Right hindlimb (tissue), 1 donor: ENCODE data around the gene COL27A1.

ENCODE experiments used
- DNase-seq: peaks from one replicate; pipeline ENCODE4 v3.0.0-alpha.2; 2018

COL27A1 gene

DNA sequence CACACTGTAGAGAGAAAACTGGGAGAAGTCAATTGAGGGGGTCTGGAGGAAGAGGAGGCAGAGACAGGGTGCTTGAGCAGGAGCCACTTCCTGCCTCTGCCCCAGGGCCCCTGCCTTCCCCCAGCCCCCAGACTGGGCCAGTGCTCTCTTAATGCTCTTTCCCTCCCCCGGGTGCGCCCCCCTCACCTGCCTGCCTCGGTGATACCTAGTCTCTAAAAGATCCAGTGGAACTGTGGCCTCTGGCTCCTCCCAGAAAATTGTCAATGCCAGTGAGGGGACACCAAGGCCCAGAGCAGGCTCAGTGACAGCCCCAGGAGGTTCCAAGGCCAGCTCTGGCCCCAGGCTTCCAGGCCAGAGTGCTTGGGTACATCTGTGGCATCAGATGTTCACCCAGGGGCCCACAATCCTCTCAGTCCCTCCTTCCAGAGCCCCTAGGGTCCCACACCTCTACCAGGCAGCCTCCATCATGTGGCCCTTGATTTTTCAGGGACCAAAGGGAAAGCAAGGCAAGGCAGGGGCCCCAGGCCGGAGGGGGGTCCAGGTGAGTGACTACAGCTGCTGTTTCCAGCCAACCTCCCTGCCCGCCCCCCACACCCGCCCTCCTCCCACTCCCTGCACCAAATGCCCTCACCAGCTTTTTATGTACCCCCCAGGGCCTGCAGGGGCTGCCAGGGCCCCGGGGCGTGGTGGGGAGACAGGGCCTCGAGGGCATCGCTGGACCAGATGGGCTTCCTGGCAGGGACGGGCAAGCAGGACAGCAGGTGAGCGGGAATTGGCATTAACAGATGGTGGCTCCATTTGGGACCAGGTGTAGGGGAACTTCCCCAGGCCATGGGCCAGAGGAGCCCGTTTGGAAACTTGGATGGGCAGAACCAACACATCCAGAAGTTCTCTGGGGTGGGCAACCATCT is 134.5 kb downstream of the COL27A1 start:
- DNase-seq = peak; percentile 28

DNA sequence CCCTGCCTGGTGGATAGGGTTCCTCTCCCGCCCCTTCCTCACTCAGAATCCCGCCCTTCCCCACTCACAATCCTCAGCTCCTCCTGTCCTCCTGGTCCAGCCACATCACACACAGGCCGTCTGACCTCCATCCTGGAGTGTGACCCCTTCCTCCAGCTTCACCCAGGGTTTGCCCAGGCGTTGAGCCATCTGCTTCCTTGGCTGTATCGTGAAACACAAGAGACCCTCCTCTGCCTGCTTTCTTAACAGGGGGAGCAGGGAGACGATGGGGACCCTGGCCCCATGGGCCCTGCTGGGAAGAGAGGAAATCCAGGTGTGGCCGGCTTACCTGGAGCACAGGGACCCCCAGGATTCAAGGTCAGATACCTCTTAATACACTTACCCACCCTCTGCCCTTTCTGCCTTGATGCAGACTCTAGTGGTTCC is 135.2 kb downstream of the COL27A1 start:
- DNase-seq = peak; percentile 32

- peak; percentile 83 for DNase-seq
Observed at GRCh38 chr9:114291064-114291474, 135.7 kb downstream of the COL27A1 start.

GRCh38 chr9:114291886-114292590 is 136.7 kb downstream of the COL27A1 start:
- peak; percentile 6 for DNase-seq

- no peak for DNase-seq
Observed at GRCh38 chr9:114294664-114295063, 139.3 kb downstream of the COL27A1 start.

DNA sequence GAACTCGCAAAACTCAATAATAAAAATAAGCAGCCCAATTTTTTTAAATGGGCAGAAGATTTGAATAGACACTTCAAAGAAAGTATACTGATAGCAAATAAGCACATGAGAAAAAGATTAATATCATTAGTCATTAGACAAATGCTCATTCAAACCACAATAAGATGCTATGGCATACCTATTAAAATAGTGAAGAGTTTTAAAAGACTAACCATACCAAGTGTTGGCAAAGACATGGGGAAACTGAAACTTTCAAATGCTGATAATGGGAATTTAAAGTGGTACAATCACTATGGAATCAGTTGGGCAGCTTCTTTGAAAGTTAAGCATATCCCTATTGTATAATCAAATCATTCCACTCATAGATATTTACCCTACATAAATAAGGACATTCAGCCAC is 141.0 kb downstream of the COL27A1 start:
- no peak for DNase-seq

GRCh38 chr9:114299286-114300152 is 144.2 kb downstream of the COL27A1 start:
- no peak for DNase-seq

DNA sequence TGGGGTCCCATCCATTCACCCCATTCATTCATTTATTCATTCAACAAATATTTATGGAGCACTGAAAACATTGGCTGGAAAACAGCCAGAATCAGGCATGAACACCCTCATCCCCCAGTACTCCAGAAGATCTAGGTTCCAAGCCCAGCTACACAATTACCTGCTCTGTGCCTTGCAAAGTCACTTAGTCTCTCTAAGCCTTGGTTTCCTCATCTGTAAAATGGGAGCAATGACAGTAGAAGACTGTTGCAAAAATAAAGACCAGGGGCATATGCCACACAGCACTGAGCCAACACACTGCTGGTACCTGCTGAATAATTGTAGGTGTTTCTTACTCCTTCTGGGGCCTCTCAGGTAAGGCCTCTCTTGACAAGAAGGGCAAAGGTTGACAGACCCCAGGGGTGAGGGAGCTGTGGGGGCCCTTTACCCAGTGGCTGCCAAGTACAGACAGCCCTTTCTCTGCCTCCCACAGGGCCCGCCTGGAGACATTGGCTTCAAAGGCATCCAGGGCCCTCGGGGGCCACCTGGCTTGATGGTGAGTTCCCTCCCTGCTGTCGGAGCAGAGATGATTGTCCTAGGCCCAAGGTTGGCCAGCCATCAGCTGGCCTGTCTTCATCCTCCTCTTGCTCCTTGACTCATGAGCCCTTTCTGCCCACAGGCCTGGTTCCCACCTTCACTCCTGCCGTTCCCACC is 145.0 kb downstream of the COL27A1 start:
- DNase-seq = no peak

- DNase-seq = no peak
Observed at GRCh38 chr9:114300846-114301797, 145.8 kb downstream of the COL27A1 start.

GRCh38 chr9:114301798-114302565 is 146.6 kb downstream of the COL27A1 start:
- no peak for DNase-seq

DNA sequence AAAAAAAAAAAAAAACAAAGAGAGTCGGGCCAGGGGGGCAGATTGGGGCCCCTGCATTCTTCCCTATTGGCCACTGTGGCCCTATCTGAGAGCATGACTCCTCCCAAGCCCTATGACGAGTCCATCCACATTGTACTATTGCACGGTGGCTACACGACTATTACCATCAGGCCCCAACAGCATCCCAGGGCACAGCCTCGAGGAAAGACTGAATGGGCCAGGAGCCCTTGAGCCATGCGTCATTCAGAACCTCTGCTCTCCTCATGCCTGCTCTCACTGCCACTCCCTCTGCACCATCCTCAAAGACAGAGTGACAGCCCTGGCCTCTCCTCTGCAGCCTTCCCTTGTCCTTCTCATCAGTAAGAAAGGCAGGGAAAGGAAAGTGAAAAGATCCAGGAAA is 147.4 kb downstream of the COL27A1 start:
- DNase-seq = no peak

DNA sequence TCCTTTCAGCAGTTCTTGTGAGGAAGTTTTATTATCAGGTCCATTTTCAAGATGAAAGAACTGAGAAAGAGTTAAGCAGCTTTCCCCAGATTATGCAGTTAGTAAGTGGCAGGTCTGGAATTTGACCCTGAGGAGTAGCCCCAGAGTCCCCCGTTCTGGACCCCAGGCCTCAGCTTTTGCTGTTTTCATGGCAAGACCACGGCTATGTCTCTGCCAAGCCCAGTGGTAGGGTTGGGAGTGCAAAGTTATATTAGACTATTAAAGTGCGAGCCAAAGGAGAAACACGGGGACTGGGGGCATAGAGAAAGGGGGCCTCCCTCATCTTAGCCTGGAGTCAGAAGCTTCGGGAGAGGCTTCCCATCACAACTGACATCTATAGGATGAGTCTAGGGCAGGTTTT is 148.2 kb downstream of the COL27A1 start:
- DNase-seq = no peak

- no peak for DNase-seq
Observed at GRCh38 chr9:114303977-114304376, 148.6 kb downstream of the COL27A1 start.

DNA sequence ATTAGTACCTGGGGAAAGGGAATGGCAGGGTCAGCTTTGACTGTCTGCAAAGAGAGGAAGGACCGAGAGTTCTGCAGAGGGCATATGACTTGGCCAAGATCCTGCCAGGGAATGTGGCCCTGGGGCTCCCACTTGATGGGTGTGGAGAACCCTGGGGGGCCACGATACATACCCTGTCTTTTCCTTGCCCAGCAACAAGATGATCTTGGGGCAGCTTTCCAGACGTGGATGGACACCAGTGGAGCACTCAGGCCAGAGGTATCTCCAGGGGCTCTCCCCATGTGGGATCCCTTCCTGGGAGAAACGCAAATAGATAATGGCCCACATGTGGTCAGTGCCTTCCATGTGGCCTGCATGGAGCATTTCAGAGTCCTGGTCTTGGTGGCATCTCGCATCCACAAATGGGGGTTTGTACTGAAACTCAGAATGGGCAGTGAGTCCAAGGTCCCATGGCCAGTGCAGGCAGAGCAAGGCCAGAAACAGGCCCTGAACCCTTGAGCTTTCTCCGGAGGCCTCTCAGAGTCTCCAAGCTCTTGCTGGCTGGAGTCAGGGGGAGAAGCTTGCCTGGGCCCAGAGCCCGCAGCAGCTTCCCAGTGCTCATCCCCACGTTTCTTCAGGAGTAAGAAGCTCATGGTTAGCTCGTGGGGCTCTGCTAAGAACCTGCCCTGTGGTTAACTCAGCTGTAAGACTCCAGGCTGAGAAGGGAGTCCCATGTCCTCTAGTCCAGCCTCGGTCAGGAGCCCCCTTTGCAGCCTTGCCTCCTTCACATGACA is 149.3 kb downstream of the COL27A1 start:
- peak; percentile 20 for DNase-seq

- DNase-seq = no peak
Observed at GRCh38 chr9:114307899-114308267, 152.5 kb downstream of the COL27A1 start.

GRCh38 chr9:114308361-114308950 is 153.1 kb downstream of the COL27A1 start:
- no peak for DNase-seq

GRCh38 chr9:114309096-114309495 is 153.8 kb downstream of the COL27A1 start:
- no peak for DNase-seq

GRCh38 chr9:114310471-114311450 is 155.4 kb downstream of the COL27A1 start:
- DNase-seq = no peak
